H9 (cell line): ENCODE data around the gene TMEM163. TPM values are rescaled to one million over a fixed set of nuclear protein-coding genes. Genes with fewer than 3 reads are reported as not detected.

Experiments
- DNase-seq: peaks from one replicate; pipeline ENCODE4 v3.0.0-alpha.2; 2017
- H2AFZ ChIP-seq: one replicate; pipeline ENCODE4 v1.6.1; 2013; ENCODE audit warnings: mild to moderate bottlenecking, low read length, control low read depth, moderate library complexity
- H2AK5ac ChIP-seq: 2 replicates; pipeline ENCODE4 v1.6.1; 2013; ENCODE audit warnings: low read length, control low read depth, mixed read lengths; ENCODE audit not compliant: insufficient read length
- H2BK120ac ChIP-seq: one replicate; pipeline ENCODE4 v1.6.1; 2013; ENCODE audit warnings: low read depth, mild to moderate bottlenecking, low read length, control low read depth, inconsistent platforms; ENCODE audit not compliant: poor library complexity, severe bottlenecking
- H2BK12ac ChIP-seq: 2 replicates; pipeline ENCODE4 v1.6.1; 2013; ENCODE audit warnings: low read length, control low read depth, mixed read lengths, low read depth; ENCODE audit not compliant: insufficient read length
- H2BK15ac ChIP-seq: 2 replicates; pipeline ENCODE4 v1.6.1; 2013; ENCODE audit warnings: low read depth, low read length, control low read depth
- H2BK20ac ChIP-seq: one replicate; pipeline ENCODE4 v1.6.1; 2013; ENCODE audit warnings: low read depth, mild to moderate bottlenecking, low read length, control low read depth, inconsistent platforms; ENCODE audit not compliant: poor library complexity, severe bottlenecking
- H2BK5ac ChIP-seq: 2 replicates; pipeline ENCODE4 v1.6.1; 2013; ENCODE audit warnings: low read length, control low read depth, mixed read lengths; ENCODE audit not compliant: insufficient read length
- H3K14ac ChIP-seq: 2 replicates; pipeline ENCODE4 v1.6.1; 2013; ENCODE audit warnings: low read length, control low read depth; ENCODE audit not compliant: insufficient read depth
- H3K18ac ChIP-seq: 2 replicates; pipeline ENCODE4 v1.6.1; 2013; ENCODE audit warnings: low read depth, mild to moderate bottlenecking, mixed read lengths, low read length, control low read depth; ENCODE audit not compliant: insufficient read length
- H3K23ac ChIP-seq: 2 replicates; pipeline ENCODE4 v1.6.1; 2013; ENCODE audit warnings: low read length, control low read depth, mixed read lengths, low read depth; ENCODE audit not compliant: insufficient read length
- H3K23me2 ChIP-seq: 2 replicates; pipeline ENCODE4 v1.6.1; 2013; ENCODE audit warnings: low read depth, mild to moderate bottlenecking, mixed read lengths, low read length, control low read depth; ENCODE audit not compliant: insufficient read length, poor library complexity, severe bottlenecking
- H3K27ac ChIP-seq: 2 replicates; pipeline ENCODE4 v1.5.1; 2013; ENCODE audit warnings: low read length, control low read depth, mixed read lengths, low read depth; ENCODE audit not compliant: insufficient read length
- H3K27me3 ChIP-seq: 2 replicates; pipeline ENCODE4 v1.6.1; 2013; ENCODE audit warnings: low read length, control low read depth, inconsistent platforms; ENCODE audit not compliant: insufficient read depth
- H3K4ac ChIP-seq: 2 replicates; pipeline ENCODE4 v1.6.1; 2013; ENCODE audit warnings: low read depth, mild to moderate bottlenecking, control low read depth, inconsistent platforms, low read length, moderate library complexity
- H3K4me1 ChIP-seq: 2 replicates; pipeline ENCODE4 v1.6.1; 2013; ENCODE audit warnings: low read length, control low read depth, inconsistent platforms; ENCODE audit not compliant: insufficient read depth
- H3K4me2 ChIP-seq: 2 replicates; pipeline ENCODE4 v1.6.1; 2013; ENCODE audit warnings: low read length, control low read depth, mixed read lengths; ENCODE audit not compliant: insufficient read length, insufficient read depth
- H3K56ac ChIP-seq: 2 replicates; pipeline ENCODE4 v1.6.1; 2013; ENCODE audit warnings: low read depth, mild to moderate bottlenecking, mixed read lengths, low read length, control low read depth; ENCODE audit not compliant: insufficient read length
- H3K79me1 ChIP-seq: 2 replicates; pipeline ENCODE4 v1.6.1; 2013; ENCODE audit warnings: low read depth, mild to moderate bottlenecking, moderate library complexity, low read length, control low read depth, inconsistent platforms; ENCODE audit not compliant: insufficient read depth, poor library complexity, severe bottlenecking
- H3K79me2 ChIP-seq: 2 replicates; pipeline ENCODE4 v1.6.1; 2013; ENCODE audit warnings: low read length, control low read depth, inconsistent platforms; ENCODE audit not compliant: insufficient read depth
- H3K9ac ChIP-seq: 2 replicates; pipeline ENCODE4 v1.6.1; 2013; ENCODE audit warnings: low read length, control low read depth, mixed read lengths; ENCODE audit not compliant: insufficient read length; ENCODE audit errors: extremely low read depth
- H3K9me3 ChIP-seq: one replicate; pipeline ENCODE4 v1.6.1; 2013; ENCODE audit warnings: low read depth, low read length, inconsistent platforms; ENCODE audit not compliant: control insufficient read depth
- H3T11ph ChIP-seq: one replicate; pipeline ENCODE4 v1.6.1; 2013; ENCODE audit warnings: mild to moderate bottlenecking, low read length, control low read depth, inconsistent platforms
- H4K20me1 ChIP-seq: one replicate; pipeline ENCODE4 v1.6.1; 2013; ENCODE audit not compliant: control insufficient read depth, insufficient read length, insufficient read depth
- H4K5ac ChIP-seq: 2 replicates; pipeline ENCODE4 v1.6.1; 2013; ENCODE audit warnings: low read depth, mild to moderate bottlenecking, mixed read lengths, low read length, control low read depth; ENCODE audit not compliant: insufficient read length
- H4K8ac ChIP-seq: replicated peaks from 2 replicates; pipeline ENCODE4 v1.6.1; 2013; ENCODE audit warnings: low read length, control low read depth, mixed read lengths, low read depth; ENCODE audit not compliant: insufficient read length
- H4K91ac ChIP-seq: 2 replicates; pipeline ENCODE4 v1.6.1; 2013; ENCODE audit warnings: low read depth, mild to moderate bottlenecking, moderate library complexity, mixed read lengths, low read length, control low read depth; ENCODE audit not compliant: insufficient read length
- H3K27ac Mint-ChIP-seq, 3 experiments: 2 replicates in 2 of 3; 3 replicates in 1 of 3; pipeline ENCODE4 v1.8.0; 2020 to 2021; ENCODE audit warnings: mixed read lengths in 3 of 3, mild to moderate bottlenecking in 1 of 3, moderate library complexity in 1 of 3
- H3K27me3 Mint-ChIP-seq: 2 replicates; pipeline ENCODE4 v1.8.0; 2021; ENCODE audit warnings: low read depth, mild to moderate bottlenecking, moderate library complexity, mixed read lengths
- H3K36me3 Mint-ChIP-seq, 3 experiments: 2 replicates in 2 of 3; 3 replicates in 1 of 3; pipeline ENCODE4 v1.8.0; 2020 to 2021; ENCODE audit warnings: low read depth in 3 of 3, mixed read lengths in 3 of 3; ENCODE audit not compliant: insufficient read depth in 1 of 3
- H3K4me1 Mint-ChIP-seq, 2 experiments: 2 replicates each; pipeline ENCODE4 v1.8.0; 2020; ENCODE audit warnings: mixed read lengths in 2 of 2
- H3K4me3 Mint-ChIP-seq, 2 experiments: 2 replicates in 1 of 2; 3 replicates in 1 of 2; pipeline ENCODE4 v1.8.0; 2020 to 2021; ENCODE audit warnings: mild to moderate bottlenecking in 2 of 2, mixed read lengths in 2 of 2, moderate library complexity in 1 of 2
- H3K9me3 Mint-ChIP-seq, 2 experiments: 2 replicates in 1 of 2; 3 replicates in 1 of 2; pipeline ENCODE4 v1.8.0; 2020; ENCODE audit warnings: mild to moderate bottlenecking in 2 of 2, mixed read lengths in 2 of 2, moderate library complexity in 1 of 2
- WGBS: extraction: QIAGEN DNeasy Blood & Tissue Kit; methylation state at CpG from one replicate; pipeline ENCODE4 v1.1.7; 2013; ENCODE audit warnings: missing lambda C conversion rate, low lambda C conversion rate, mixed read lengths; ENCODE audit not compliant: insufficient read length; ENCODE audit errors: extremely low coverage; 5-methylcytosine and 5-hydroxymethylcytosine counted together
- total RNA-seq: library from RNA; stranded (reverse); gene quantifications from 2 replicates; pipeline ENCODE4 v1.2.1, GENCODE V29; 2021
- TF ChIP-seq, protein P1 (sequence below): fragments of 200-600 bp; sonication (generic); conservative IDR thresholded peaks from 3 replicates; pipeline ENCODE4 v1.8.0; 2021; ENCODE audit warnings: antibody characterized with exemption, mild to moderate bottlenecking

TMEM163 gene
- total RNA-seq, 1 experiment from 2014 or later = 0.39 TPM

DNA sequence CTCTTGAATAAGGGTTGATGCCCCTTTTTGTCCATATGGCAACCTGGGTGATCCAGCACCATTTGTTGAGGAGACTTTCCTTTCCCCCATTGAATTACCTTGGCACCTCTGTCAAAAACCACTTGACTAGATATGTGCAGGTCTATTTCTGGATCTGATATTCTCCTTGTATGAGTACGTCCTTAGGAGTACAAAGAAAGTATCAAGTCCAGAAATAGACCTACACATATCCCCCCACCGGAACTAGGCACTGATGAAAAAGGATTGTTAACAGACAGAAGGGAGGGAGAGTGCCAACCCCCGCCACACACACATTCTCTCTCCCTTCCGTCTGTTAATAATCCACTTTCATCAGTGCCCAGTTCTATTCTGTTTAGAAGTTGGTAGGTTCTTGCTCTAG, 225.0 kb downstream of the TMEM163 start:
- TF ChIP-seq, protein P1, sequence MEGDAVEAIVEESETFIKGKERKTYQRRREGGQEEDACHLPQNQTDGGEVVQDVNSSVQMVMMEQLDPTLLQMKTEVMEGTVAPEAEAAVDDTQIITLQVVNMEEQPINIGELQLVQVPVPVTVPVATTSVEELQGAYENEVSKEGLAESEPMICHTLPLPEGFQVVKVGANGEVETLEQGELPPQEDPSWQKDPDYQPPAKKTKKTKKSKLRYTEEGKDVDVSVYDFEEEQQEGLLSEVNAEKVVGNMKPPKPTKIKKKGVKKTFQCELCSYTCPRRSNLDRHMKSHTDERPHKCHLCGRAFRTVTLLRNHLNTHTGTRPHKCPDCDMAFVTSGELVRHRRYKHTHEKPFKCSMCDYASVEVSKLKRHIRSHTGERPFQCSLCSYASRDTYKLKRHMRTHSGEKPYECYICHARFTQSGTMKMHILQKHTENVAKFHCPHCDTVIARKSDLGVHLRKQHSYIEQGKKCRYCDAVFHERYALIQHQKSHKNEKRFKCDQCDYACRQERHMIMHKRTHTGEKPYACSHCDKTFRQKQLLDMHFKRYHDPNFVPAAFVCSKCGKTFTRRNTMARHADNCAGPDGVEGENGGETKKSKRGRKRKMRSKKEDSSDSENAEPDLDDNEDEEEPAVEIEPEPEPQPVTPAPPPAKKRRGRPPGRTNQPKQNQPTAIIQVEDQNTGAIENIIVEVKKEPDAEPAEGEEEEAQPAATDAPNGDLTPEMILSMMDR = no peak
- no peak overlapping the region for H3K27ac ChIP-seq
- no peaks in the 10 kb centered on the region for H4K20me1 ChIP-seq
- DNase-seq = no peak
- H3K4me1 ChIP-seq = no peaks in the 10 kb centered on the region
- no peak overlapping the region for H3K18ac ChIP-seq
- H2BK12ac ChIP-seq = no peak overlapping the region
- H3K4ac ChIP-seq = no peak overlapping the region
- no peak overlapping the region for H3K14ac ChIP-seq
- H3K23me2 ChIP-seq = no peaks in the 10 kb centered on the region
- H3K79me2 ChIP-seq = no peaks in the 10 kb centered on the region
- no peak overlapping the region for H4K5ac ChIP-seq
- H2BK120ac ChIP-seq = no peak overlapping the region
- H2BK15ac ChIP-seq = no peak overlapping the region
- H3K23ac ChIP-seq = no peak overlapping the region
- no peak overlapping the region for H3K9ac ChIP-seq
- Mint-ChIP-seq H3K27ac (no peak overlapping the region), H3K9me3 (no peaks in the 10 kb centered on the region), H3K27me3 (no peaks in the 10 kb centered on the region), H3K36me3 (no peaks in the 10 kb centered on the region), H3K4me3 (no peak overlapping the region), H3K4me1 (peaks cover 0 to 6% of the 10 kb centered on the region in 2 experiments; a peak in 3 of 4 replicates)
- H3T11ph ChIP-seq = no peak overlapping the region
- H3K27me3 ChIP-seq = no peaks in the 10 kb centered on the region
- no CpG with 5 or more reads among the region's 4 CpGs for WGBS
- no peak overlapping the region for H2AFZ ChIP-seq
- no peak overlapping the region for H2BK5ac ChIP-seq
- H3K9me3 ChIP-seq = no peaks in the 10 kb centered on the region
- H3K79me1 ChIP-seq = no peaks in the 10 kb centered on the region
- no peak overlapping the region for H4K91ac ChIP-seq
- H3K56ac ChIP-seq = no peak overlapping the region
- H4K8ac ChIP-seq = no peak overlapping the region
- H2AK5ac ChIP-seq = no peak overlapping the region
- no peak overlapping the region for H3K4me2 ChIP-seq
- no peak overlapping the region for H2BK20ac ChIP-seq
